SU-DHL-6 (cell line): ENCODE results near the gene MLEC.

ENCODE experiments used
- H2AFZ ChIP-seq: fragments of 200-600 bp; sonication (generic); 2 replicates; pipeline ENCODE4 v1.6.1; 2014; ENCODE audit warnings: low read depth, mild to moderate bottlenecking, moderate library complexity, mixed read lengths, antibody characterized with exemption, low read length; ENCODE audit not compliant: severe bottlenecking
- H3F3A ChIP-seq: fragments of 200-600 bp; shearing (Covaris generic); 2 replicates; pipeline ENCODE4 v1.6.0; 2016; ENCODE audit warnings: antibody characterized with exemption, mild to moderate bottlenecking; ENCODE audit not compliant: insufficient read depth
- H3K27ac ChIP-seq: fragments of 200-600 bp; sonication (generic); 2 replicates; pipeline ENCODE4 v1.5.1; 2016; ENCODE audit warnings: low read depth, mild to moderate bottlenecking, low read length, moderate library complexity, mixed read lengths
- H3K27me3 ChIP-seq: fragments of 200-600 bp; sonication (generic), shearing (Covaris generic); 2 replicates; pipeline ENCODE4 v1.6.0; 2014; ENCODE audit warnings: mild to moderate bottlenecking, low read length
- H3K36me3 ChIP-seq: fragments of 200-600 bp; sonication (generic); 2 replicates; pipeline ENCODE4 v1.6.1; 2014; ENCODE audit warnings: mild to moderate bottlenecking, low read length, mixed read lengths
- H3K4me2 ChIP-seq: fragments of 300-600, 200-600 bp; shearing (Covaris generic), sonication (generic); 2 replicates; pipeline ENCODE4 v1.6.0; 2014; ENCODE audit warnings: low read length, low read depth, mild to moderate bottlenecking; ENCODE audit not compliant: poor library complexity, severe bottlenecking
- H3K4me3 ChIP-seq: fragments of 200-600 bp; sonication (generic); 2 replicates; pipeline ENCODE4 v1.5.1; 2014; ENCODE audit warnings: antibody characterized with exemption, low read length, mild to moderate bottlenecking, mixed read lengths; ENCODE audit not compliant: insufficient read depth, poor library complexity, severe bottlenecking
- H3K79me2 ChIP-seq: fragments of 200-600 bp; sonication (generic); 2 replicates; pipeline ENCODE4 v1.6.1; 2014; ENCODE audit warnings: mild to moderate bottlenecking, low read length, moderate library complexity; ENCODE audit not compliant: insufficient read depth
- H3K9ac ChIP-seq: fragments of 200-600 bp; sonication (generic); 2 replicates; pipeline ENCODE4 v1.7.0; 2014; ENCODE audit warnings: mild to moderate bottlenecking, low read length
- H3K9me2 ChIP-seq: fragments of 200-600 bp; sonication (generic); replicated peaks from 2 replicates; pipeline ENCODE4 v1.6.1; 2014; ENCODE audit warnings: low read length; ENCODE audit not compliant: insufficient read depth
- H3K9me3 ChIP-seq: fragments of 200-600 bp; sonication (generic); 2 replicates; pipeline ENCODE4 v1.6.1; 2014; ENCODE audit warnings: low read length, mixed read lengths; ENCODE audit not compliant: insufficient read depth
- H4K20me1 ChIP-seq: fragments of 200-600 bp; sonication (generic); 2 replicates; pipeline ENCODE4 v1.6.1; 2014; ENCODE audit warnings: low read depth, mild to moderate bottlenecking, antibody characterized with exemption, low read length, moderate library complexity, mixed read lengths
- EZH2phosphoT487 ChIP-seq: fragments of 200-600 bp; sonication (generic), shearing (Covaris generic); conservative IDR thresholded peaks from 2 replicates; pipeline ENCODE4 v1.6.1; 2018; ENCODE audit warnings: mild to moderate bottlenecking, antibody characterized with exemption, low read length, moderate library complexity, mixed read lengths
- TF ChIP-seq, protein P1 (sequence below): fragments of 200-600 bp; sonication (generic); IDR thresholded peaks from one replicate; pipeline ENCODE4 v1.5.1; 2017; ENCODE audit warnings: antibody characterized with exemption, mild to moderate bottlenecking, low read length, moderate library complexity; ENCODE audit not compliant: insufficient read depth, poor library complexity, severe bottlenecking

Gene MLEC

DNA sequence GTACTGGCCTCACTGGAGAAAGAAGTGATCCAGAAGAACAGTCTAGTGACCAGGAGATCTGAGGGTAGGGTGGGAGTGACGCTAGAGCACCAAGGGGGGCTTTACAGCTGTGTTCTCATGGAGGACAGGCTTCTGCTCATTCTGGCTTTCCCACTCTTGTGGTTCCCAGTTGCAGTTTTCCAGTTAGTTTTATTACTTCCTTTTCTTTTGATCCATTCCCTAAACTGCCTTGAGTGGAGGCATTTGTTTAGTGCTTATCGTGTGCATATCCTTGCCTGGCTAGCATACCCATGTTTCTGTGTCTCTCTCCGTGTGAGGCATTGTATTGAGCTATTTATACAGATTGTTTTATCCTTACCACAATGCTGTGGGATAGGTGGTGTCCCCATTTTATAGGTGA lies 4.0 kb downstream of the MLEC start:
- Histone ChIP-seq H3F3A (peaks cover under 1% of the 10 kb centered on the region; the same call in 1 of the 2 replicates), H3K4me3 (no peak overlapping the region), H3K9me3 (no peaks in the 10 kb centered on the region), H3K27ac (no peak overlapping the region), H2AFZ (no peak overlapping the region), H3K27me3 (no peaks in the 10 kb centered on the region), H3K79me2 (peaks cover 64% of the 10 kb centered on the region), H3K9ac (no peak overlapping the region), H3K4me2 (no peak overlapping the region), H3K36me3 (peaks cover 12% of the 10 kb centered on the region; the same call in 1 of the 2 replicates), H3K9me2 (no peaks in the 10 kb centered on the region), H4K20me1 (no peaks in the 10 kb centered on the region)
- TF ChIP-seq, protein P1, sequence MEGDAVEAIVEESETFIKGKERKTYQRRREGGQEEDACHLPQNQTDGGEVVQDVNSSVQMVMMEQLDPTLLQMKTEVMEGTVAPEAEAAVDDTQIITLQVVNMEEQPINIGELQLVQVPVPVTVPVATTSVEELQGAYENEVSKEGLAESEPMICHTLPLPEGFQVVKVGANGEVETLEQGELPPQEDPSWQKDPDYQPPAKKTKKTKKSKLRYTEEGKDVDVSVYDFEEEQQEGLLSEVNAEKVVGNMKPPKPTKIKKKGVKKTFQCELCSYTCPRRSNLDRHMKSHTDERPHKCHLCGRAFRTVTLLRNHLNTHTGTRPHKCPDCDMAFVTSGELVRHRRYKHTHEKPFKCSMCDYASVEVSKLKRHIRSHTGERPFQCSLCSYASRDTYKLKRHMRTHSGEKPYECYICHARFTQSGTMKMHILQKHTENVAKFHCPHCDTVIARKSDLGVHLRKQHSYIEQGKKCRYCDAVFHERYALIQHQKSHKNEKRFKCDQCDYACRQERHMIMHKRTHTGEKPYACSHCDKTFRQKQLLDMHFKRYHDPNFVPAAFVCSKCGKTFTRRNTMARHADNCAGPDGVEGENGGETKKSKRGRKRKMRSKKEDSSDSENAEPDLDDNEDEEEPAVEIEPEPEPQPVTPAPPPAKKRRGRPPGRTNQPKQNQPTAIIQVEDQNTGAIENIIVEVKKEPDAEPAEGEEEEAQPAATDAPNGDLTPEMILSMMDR: no peak
- no peak for TF ChIP-seq EZH2phosphoT487

DNA sequence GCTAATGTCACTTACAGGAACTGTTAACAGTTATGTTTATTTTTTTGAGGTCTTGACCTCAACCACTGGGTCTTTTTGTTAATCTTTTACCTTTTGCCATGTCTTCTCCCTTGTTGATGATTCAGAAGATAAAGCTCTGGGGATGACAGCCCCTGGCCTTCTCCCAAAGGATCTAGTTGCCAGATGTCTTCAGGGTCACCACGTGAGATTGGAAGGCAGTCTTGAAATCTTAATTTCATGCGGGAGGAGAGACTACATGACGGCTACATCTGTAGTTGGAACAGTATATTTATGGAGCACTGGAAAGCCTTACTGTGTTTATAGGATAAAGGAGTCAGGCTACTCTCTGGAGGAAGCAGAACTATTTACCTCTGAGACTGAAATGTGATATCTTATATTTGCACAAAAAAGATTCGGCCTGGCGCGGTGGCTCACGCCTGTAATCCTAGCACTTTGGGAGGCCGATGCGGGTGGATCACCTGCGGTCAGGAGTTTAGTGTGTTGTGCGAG lies 5.6 kb downstream of the MLEC start:
- no peaks in the 10 kb centered on the region for H3K9me2 ChIP-seq
- no peaks in the 10 kb centered on the region for H3F3A ChIP-seq
- H2AFZ ChIP-seq: no peak overlapping the region
- H3K4me3 ChIP-seq: no peak overlapping the region
- H3K27ac ChIP-seq: no peak overlapping the region
- no peak overlapping the region for H3K9ac ChIP-seq
- H3K9me3 ChIP-seq: no peaks in the 10 kb centered on the region
- peaks cover 19% of the 10 kb centered on the region; the same call in 1 of the 2 replicates for H3K36me3 ChIP-seq
- peaks cover 58% of the 10 kb centered on the region for H3K79me2 ChIP-seq
- no peaks in the 10 kb centered on the region for H4K20me1 ChIP-seq
- no peaks in the 10 kb centered on the region for H3K27me3 ChIP-seq
- TF ChIP-seq EZH2phosphoT487: no peak
- TF ChIP-seq, protein P1: no peak
- no peak overlapping the region for H3K4me2 ChIP-seq

DNA sequence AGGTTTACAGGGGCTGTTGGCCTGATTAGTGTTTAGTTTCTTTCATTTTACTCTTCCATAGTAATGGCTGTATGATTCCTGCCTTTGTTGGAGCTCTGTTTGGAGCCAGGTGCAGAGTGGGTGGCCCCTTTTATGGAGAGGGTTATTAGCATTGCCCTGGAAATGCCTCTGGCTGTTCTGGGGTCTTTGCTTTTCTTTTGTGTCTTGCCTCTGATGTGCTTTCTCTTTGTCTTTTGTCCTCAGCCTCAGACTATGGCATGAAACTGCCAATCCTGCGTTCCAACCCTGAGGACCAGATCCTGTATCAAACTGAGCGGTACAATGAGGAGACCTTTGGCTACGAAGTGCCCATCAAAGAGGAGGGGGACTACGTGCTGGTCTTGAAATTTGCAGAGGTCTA lies 6.9 kb downstream of the MLEC start:
- TF ChIP-seq, protein P1: no peak
- TF ChIP-seq EZH2phosphoT487: no peak
- H3K4me3 ChIP-seq: no peak overlapping the region
- no peak overlapping the region for H2AFZ ChIP-seq
- H3K9me3 ChIP-seq: no peaks in the 10 kb centered on the region
- no peaks in the 10 kb centered on the region for H3K27me3 ChIP-seq
- H3F3A ChIP-seq: no peaks in the 10 kb centered on the region
- no peaks in the 10 kb centered on the region for H4K20me1 ChIP-seq
- peaks cover 45% of the 10 kb centered on the region for H3K79me2 ChIP-seq
- no peak overlapping the region for H3K9ac ChIP-seq
- no peak overlapping the region for H3K4me2 ChIP-seq
- H3K9me2 ChIP-seq: no peaks in the 10 kb centered on the region
- H3K27ac ChIP-seq: no peak overlapping the region
- H3K36me3 ChIP-seq: peaks cover 25% of the 10 kb centered on the region; the same call in 1 of the 2 replicates
